ENCODE measurements around the gene CDH4.

CDH4 gene

GRCh38 chr20:61328911-61329558 lies 77.0 kb downstream of the CDH4 start:
- TF ChIP-seq TCF12 (IDR thresholded peaks at IDR 0.05; ENCODE audit: low read depth) (no peak), RAD21 (IDR thresholded peaks at IDR 0.05; ENCODE audit: low read depth) (no peak), TEAD4 (IDR thresholded peaks at IDR 0.05) (no peak), USF1 (IDR thresholded peaks at IDR 0.05) (no peak), ZBTB7A (IDR thresholded peaks at IDR 0.05; ENCODE audit: low read depth) (no peak), REST (IDR thresholded peaks at IDR 0.05; ENCODE audit: low read depth) (no peak), EGR1 (IDR thresholded peaks at IDR 0.05) (no peak), TAF1 (IDR thresholded peaks at IDR 0.05; ENCODE audit: low read depth) (no peak), CREB1 (IDR thresholded peaks at IDR 0.05; ENCODE audit: low read depth) (no peak), MAX (IDR thresholded peaks at IDR 0.05) (no peak), FOXM1 (IDR thresholded peaks at IDR 0.05; ENCODE audit: borderline replicate concordance, low read depth) (no peak), EP300 (IDR thresholded peaks at IDR 0.05; ENCODE audit: borderline replicate concordance) (no peak), CEBPB (IDR thresholded peaks at IDR 0.05) (no peak), NFIC (IDR thresholded peaks at IDR 0.05) (no peak), YY1 (IDR thresholded peaks at IDR 0.05; ENCODE audit: low read depth) (no peak)

- TF ChIP-seq CREB1 (IDR thresholded peaks at IDR 0.05; ENCODE audit: low read depth) (no peak), TCF12 (IDR thresholded peaks at IDR 0.05; ENCODE audit: low read depth) (no peak), ZBTB7A (IDR thresholded peaks at IDR 0.05; ENCODE audit: low read depth) (no peak), USF1 (IDR thresholded peaks at IDR 0.05) (no peak), EGR1 (IDR thresholded peaks at IDR 0.05) (no peak), MAX (IDR thresholded peaks at IDR 0.05) (no peak), YY1 (IDR thresholded peaks at IDR 0.05; ENCODE audit: low read depth) (no peak), TAF1 (IDR thresholded peaks at IDR 0.05; ENCODE audit: low read depth) (no peak), NFIC (IDR thresholded peaks at IDR 0.05) (no peak), FOXM1 (IDR thresholded peaks at IDR 0.05; ENCODE audit: borderline replicate concordance, low read depth) (no peak)
Measured at GRCh38 chr20:61330441-61330840, 78.4 kb downstream of the CDH4 start.

- TF ChIP-seq TCF12 (IDR thresholded peaks at IDR 0.05; ENCODE audit: low read depth): no peak
- peak; percentile 69 for TF ChIP-seq REST (IDR thresholded peaks at IDR 0.05; ENCODE audit: low read depth)
Measured at GRCh38 chr20:61331543-61331942, 79.5 kb downstream of the CDH4 start.

GRCh38 chr20:61332016-61332975 lies 80.2 kb downstream of the CDH4 start:
- TF ChIP-seq ZBTB7A (IDR thresholded peaks at IDR 0.05; ENCODE audit: low read depth): no peak
- TF ChIP-seq RAD21 (IDR thresholded peaks at IDR 0.05; ENCODE audit: low read depth): no peak
- no peak for TF ChIP-seq REST (IDR thresholded peaks at IDR 0.05; ENCODE audit: low read depth)
- no peak for TF ChIP-seq TAF1 (IDR thresholded peaks at IDR 0.05; ENCODE audit: low read depth)

Measured in Ishikawa (cell line).